Measurements from ENCODE around the gene CRYGB.

CRYGB gene, protein sequence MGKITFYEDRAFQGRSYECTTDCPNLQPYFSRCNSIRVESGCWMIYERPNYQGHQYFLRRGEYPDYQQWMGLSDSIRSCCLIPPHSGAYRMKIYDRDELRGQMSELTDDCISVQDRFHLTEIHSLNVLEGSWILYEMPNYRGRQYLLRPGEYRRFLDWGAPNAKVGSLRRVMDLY

DNA sequence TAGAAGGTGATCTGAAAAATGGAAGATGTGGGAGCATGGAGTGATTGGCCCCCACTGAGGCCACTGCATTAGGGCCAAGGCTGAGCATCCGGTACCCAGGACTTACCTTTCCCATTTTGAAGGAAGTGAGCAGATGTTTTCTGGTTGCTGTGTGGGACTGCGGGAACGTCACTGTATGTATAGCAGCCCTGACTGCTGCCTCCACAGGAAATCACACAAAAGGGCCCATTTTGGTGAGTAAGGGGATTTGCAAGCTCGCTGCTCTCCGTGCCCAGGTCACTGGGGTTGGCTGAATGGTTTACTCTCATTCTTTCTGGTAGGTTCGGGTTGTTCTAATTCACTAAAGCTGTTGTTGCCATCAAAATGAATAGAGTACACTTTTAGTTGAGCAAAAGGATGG lies at the start of gene CRYGB:
CRYGB (minus strand) TSS at position 153 of the 400 bp plus-strand sequence; CDS start at position 115, 38 bp downstream.
- DNase-seq (ENCODE audit: low read depth), result no peak
- no peak within 1 kb of the TSS for H3K4me3 ChIP-seq (ENCODE audit: low read depth, low read length)
- TF ChIP-seq, protein P1, sequence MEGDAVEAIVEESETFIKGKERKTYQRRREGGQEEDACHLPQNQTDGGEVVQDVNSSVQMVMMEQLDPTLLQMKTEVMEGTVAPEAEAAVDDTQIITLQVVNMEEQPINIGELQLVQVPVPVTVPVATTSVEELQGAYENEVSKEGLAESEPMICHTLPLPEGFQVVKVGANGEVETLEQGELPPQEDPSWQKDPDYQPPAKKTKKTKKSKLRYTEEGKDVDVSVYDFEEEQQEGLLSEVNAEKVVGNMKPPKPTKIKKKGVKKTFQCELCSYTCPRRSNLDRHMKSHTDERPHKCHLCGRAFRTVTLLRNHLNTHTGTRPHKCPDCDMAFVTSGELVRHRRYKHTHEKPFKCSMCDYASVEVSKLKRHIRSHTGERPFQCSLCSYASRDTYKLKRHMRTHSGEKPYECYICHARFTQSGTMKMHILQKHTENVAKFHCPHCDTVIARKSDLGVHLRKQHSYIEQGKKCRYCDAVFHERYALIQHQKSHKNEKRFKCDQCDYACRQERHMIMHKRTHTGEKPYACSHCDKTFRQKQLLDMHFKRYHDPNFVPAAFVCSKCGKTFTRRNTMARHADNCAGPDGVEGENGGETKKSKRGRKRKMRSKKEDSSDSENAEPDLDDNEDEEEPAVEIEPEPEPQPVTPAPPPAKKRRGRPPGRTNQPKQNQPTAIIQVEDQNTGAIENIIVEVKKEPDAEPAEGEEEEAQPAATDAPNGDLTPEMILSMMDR (IDR thresholded peaks at IDR 0.05; ENCODE audit: insufficient read depth, low read depth, low read length, missing control alignments), result no peak

DNA sequence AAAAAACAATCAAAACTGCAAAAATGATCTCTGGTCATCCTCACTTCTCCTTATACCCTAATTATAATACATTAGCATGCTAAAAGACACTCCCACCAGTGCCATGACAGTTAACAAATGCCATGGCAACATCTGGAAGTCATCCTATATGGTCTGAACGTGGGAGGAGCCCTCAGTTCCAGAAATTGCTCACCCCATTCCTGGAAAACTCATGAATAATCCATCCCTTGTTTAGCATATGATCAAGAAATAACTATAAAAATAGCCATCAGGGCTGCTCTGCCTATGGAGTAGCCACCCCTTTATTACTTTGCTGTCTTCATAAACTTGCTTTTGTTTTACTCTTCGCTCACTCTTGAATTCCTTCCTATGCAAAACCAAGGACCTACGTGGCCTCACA lies 49.6 kb upstream of the CRYGB start:
- TF ChIP-seq, protein P1 (IDR thresholded peaks at IDR 0.05; ENCODE audit: insufficient read depth, low read depth, low read length, missing control alignments), result no peak
- no peak for DNase-seq (ENCODE audit: low read depth)
- no peak overlapping the region for H3K4me3 ChIP-seq (ENCODE audit: low read depth, low read length)

DNA sequence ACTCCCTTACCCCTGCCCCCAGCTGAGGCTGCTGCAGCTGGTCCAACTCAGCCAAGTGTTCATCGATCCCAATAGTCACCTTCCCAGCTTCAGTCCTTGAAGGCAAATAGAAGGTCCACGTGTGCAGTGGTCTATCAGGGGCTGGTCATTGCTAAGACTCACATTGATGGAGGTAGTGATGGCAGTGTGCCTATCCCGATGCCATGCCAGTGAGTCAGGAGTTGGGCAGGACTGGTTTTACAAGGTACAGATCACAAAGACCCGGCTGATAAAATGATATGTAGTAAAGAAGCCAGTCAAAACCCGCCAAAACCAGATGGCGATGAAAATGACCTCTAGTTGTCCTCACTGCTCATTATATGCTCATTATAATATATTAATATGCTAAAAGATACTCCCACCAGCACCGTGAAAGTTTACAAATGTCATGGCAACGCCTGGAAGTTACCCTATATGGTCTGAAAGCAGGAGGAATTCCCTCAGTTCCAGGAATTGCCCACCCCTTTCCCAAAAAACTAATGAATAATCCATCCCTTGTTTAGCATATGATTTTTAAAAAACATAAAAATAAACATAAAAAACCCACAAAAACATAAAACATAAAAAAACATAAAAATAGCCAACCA lies 46.8 kb upstream of the CRYGB start:
- H3K4me3 ChIP-seq (ENCODE audit: low read depth, low read length), result no peak overlapping the region
- TF ChIP-seq, protein P1 (IDR thresholded peaks at IDR 0.05; ENCODE audit: insufficient read depth, low read depth, low read length, missing control alignments), result no peak
- no peak for DNase-seq (ENCODE audit: low read depth)

DNA sequence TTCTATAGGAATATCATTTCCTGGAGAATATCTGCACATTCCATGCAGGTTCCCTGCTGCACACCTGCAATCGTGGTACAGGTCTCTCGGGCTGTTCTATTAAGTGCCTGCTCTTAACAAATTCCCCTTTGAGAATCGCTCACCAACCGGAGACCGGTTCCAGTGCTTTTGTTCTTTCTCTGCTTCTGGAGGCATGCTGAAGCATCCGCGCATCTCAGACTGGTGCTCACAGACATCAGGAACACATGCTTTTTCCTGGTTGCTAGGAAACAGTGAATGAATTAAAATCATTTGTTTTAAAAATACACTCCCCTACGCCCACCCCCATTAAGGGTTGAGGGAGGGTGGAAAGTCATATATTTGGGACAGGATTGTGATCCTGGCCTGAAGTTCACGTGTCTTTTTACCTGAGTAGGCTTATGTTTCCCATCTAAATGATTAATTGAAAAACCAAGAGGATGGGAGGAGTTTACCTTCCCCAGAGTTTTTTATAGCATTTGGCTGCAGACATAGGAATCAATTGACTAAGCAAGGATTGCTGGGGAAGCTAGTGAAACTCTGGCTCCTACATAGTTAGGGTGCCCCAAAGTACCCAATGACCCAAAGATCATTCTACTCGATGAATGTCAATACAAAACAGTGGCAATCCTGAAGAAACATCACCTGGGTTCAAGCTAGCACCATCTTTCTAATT lies 44.0 kb upstream of the CRYGB start, which contains the start of gene C2orf80:
C2orf80 (minus strand) TSS at position 221 of the 694 bp plus-strand sequence. CDS start 3,044 bp downstream, outside the sequence.
- TF ChIP-seq, protein P1 (IDR thresholded peaks at IDR 0.05; ENCODE audit: insufficient read depth, low read depth, low read length, missing control alignments), result no peak
- DNase-seq (ENCODE audit: low read depth), result no peak
- no peak within 1 kb of the TSS for H3K4me3 ChIP-seq (ENCODE audit: low read depth, low read length)

DNA sequence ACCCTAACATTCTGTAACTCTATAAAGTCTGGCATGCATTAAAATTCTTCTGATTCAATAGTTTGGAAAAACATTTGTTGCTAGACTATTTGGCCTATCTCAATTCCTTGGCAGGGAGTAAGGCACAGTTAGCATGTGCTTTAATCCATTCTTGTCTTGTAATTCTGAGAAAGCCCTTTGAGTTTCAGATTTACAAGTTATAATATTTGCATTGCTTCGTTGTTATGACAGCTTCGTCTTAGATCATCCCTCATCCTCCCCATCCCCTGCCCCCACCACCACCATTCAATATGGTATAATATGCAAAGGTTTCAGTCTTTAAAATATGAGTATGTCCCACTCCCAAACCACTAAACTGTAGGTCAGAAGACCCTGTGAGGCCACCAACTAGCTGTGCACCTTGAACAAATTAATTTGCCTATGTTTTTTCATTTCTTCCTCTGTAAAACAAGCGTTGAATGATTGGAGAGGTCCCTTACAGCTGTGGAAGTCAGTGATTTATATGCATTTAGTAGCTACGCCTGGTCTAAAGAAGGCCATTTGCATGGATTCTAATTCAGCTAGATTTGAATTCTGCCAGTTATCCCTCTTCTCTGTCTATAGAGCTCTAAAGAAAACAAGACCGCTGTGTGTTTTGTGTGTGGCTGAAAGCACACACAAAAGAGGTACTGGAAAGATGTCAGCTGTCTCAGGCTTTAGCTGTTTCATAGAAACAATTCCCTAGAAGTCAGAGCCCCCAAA lies 43.3 kb upstream of the CRYGB start:
- TF ChIP-seq, protein P1 (IDR thresholded peaks at IDR 0.05; ENCODE audit: insufficient read depth, low read depth, low read length, missing control alignments), result no peak
- DNase-seq (ENCODE audit: low read depth), result no peak
- H3K4me3 ChIP-seq (ENCODE audit: low read depth, low read length), result no peak overlapping the region

DNA sequence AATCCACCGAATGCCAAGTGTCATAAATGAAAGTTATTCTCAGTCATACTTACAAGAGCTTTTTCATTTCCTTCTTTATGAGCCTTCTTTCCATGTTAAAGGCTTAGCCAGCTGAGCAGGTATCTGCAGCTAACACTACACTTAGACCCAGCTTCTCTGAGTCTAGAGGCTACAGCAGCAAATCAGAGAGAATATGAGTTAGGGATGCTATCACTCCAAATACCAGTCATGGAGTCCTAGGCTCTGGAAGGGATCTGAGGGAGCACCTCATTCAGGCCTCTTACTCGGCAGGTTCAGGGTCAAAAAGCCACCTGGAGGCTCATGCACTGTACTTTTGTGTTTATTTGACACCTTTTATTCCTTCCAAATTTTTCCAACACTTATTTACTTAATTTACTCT lies 40.9 kb upstream of the CRYGB start:
- DNase-seq (ENCODE audit: low read depth), result no peak
- no peak overlapping the region for H3K4me3 ChIP-seq (ENCODE audit: low read depth, low read length)
- TF ChIP-seq, protein P1 (IDR thresholded peaks at IDR 0.05; ENCODE audit: insufficient read depth, low read depth, low read length, missing control alignments), result no peak
